Osteoblast (primary cell): ENCODE results near the gene RALGPS1. TPM values are rescaled to one million over a fixed set of nuclear protein-coding genes. Genes with fewer than 3 reads are reported as not detected.

ENCODE experiments used
- DNase-seq: peaks from one replicate; pipeline ENCODE4 v3.0.0; 2011; ENCODE audit warnings: low spot score, mixed read lengths; ENCODE audit not compliant: insufficient read length; ENCODE audit errors: missing footprints
- H2AFZ ChIP-seq: 2 replicates; pipeline ENCODE4 v1.6.0; 2011; ENCODE audit warnings: mild to moderate bottlenecking, low read length
- H3K27ac ChIP-seq: 2 replicates; pipeline ENCODE4 v1.5.1; 2011; ENCODE audit warnings: mild to moderate bottlenecking, low read depth, low read length, moderate library complexity
- H3K27me3 ChIP-seq: 2 replicates; pipeline ENCODE4 v1.6.0; 2012; ENCODE audit warnings: mild to moderate bottlenecking, control low read depth, inconsistent platforms, low read length, moderate library complexity; ENCODE audit not compliant: insufficient read depth
- H3K36me3 ChIP-seq: 2 replicates; pipeline ENCODE4 v1.5.1; 2011; ENCODE audit warnings: mild to moderate bottlenecking, low read length, control low read depth, moderate library complexity; ENCODE audit not compliant: insufficient read depth
- H3K4me1 ChIP-seq: 2 replicates; pipeline ENCODE4 v1.5.1; 2011; ENCODE audit warnings: mild to moderate bottlenecking, low read length, control low read depth, moderate library complexity; ENCODE audit not compliant: insufficient read depth
- H3K4me2 ChIP-seq: 2 replicates; pipeline ENCODE4 v1.6.0; 2011; ENCODE audit warnings: mild to moderate bottlenecking, low read length; ENCODE audit not compliant: insufficient read depth
- H3K4me3 ChIP-seq: fragments of 200-600 bp; sonication (generic); 3 replicates; pipeline ENCODE4 v1.5.1; 2012; ENCODE audit warnings: mild to moderate bottlenecking, low read length, inconsistent platforms; ENCODE audit not compliant: insufficient read depth
- H3K79me2 ChIP-seq: 2 replicates; pipeline ENCODE4 v1.6.0; 2012; ENCODE audit warnings: mild to moderate bottlenecking, low read length, control low read depth, inconsistent platforms; ENCODE audit not compliant: insufficient read depth
- H3K9me3 ChIP-seq: 2 replicates; pipeline ENCODE4 v1.5.1; 2011; ENCODE audit warnings: low read depth, low read length, control low read depth
- H4K20me1 ChIP-seq: 2 replicates; pipeline ENCODE4 v1.6.0; 2012; ENCODE audit warnings: mild to moderate bottlenecking, low read length, control low read depth; ENCODE audit not compliant: insufficient read depth
- total RNA-seq: library from RNA; depleted of rRNA; stranded (reverse); fragments of >200 nt; gene quantifications from 2 replicates; pipeline ENCODE4 v1.2.3, GENCODE V29; 2012
- TF ChIP-seq, protein P1 (sequence below): IDR thresholded peaks from 2 replicates; pipeline ENCODE4 v1.5.1; 2011; ENCODE audit warnings: mild to moderate bottlenecking, low read depth, low read length, moderate library complexity; ENCODE audit errors: extremely low read depth

RALGPS1 gene
- total RNA-seq, 1 donor, result 5.1 TPM

DNA sequence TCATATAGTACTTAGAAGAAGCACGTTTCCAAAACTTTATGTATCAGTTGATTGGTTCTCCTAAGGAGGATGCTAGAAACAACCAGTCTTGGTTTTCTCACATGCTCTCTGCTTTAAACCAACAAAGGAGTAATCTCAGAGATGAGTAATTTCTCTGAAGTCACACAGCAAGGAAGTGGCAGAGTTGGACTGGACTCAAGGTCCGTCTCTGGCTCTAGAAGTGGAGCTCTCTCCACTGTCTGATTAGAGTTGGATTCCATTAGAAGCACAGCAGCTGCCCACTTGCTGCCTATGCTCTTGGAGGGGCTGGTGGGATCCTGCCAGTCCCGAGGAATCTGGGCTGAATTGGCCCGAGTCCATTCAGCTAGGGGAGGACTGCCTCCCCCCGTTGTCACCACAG, 21.0 kb downstream of the RALGPS1 start:
- TF ChIP-seq, protein P1, sequence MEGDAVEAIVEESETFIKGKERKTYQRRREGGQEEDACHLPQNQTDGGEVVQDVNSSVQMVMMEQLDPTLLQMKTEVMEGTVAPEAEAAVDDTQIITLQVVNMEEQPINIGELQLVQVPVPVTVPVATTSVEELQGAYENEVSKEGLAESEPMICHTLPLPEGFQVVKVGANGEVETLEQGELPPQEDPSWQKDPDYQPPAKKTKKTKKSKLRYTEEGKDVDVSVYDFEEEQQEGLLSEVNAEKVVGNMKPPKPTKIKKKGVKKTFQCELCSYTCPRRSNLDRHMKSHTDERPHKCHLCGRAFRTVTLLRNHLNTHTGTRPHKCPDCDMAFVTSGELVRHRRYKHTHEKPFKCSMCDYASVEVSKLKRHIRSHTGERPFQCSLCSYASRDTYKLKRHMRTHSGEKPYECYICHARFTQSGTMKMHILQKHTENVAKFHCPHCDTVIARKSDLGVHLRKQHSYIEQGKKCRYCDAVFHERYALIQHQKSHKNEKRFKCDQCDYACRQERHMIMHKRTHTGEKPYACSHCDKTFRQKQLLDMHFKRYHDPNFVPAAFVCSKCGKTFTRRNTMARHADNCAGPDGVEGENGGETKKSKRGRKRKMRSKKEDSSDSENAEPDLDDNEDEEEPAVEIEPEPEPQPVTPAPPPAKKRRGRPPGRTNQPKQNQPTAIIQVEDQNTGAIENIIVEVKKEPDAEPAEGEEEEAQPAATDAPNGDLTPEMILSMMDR, result no peak
- no peak overlapping the region for H2AFZ ChIP-seq
- H3K79me2 ChIP-seq, result no peaks in the 10 kb centered on the region
- H3K4me2 ChIP-seq, result no peak overlapping the region
- H3K4me3 ChIP-seq, result no peak overlapping the region
- peak; percentile 60 for DNase-seq
- no peak overlapping the region for H3K27ac ChIP-seq
- H3K4me1 ChIP-seq, result peaks cover 3% of the 10 kb centered on the region
- H3K9me3 ChIP-seq, result no peaks in the 10 kb centered on the region
- peaks cover 3% of the 10 kb centered on the region for H3K27me3 ChIP-seq
- no peaks in the 10 kb centered on the region for H3K36me3 ChIP-seq
- H4K20me1 ChIP-seq, result no peaks in the 10 kb centered on the region

DNA sequence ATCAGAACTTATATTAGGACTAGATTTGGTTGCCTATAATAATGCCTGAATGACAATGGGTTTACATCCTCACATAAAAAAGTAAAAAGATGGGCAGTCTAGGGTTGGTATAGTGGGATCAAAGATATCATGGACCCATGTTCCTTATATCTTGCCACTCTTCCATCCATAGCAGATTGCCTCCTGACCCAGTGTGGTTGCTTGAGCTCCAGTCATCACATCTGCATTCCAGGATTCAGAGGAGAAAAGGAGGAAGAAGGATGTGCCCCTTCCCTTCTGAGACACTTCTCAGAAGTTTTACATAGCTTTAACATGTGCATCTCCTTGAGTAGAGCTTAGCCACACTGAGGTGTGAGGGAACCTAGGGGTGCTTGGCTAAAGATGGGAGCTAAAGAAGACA, 22.9 kb downstream of the RALGPS1 start:
- H2AFZ ChIP-seq, result no peak overlapping the region
- H4K20me1 ChIP-seq, result no peaks in the 10 kb centered on the region
- H3K36me3 ChIP-seq, result no peaks in the 10 kb centered on the region
- H3K4me3 ChIP-seq, result no peak overlapping the region
- peaks cover 3% of the 10 kb centered on the region for H3K4me1 ChIP-seq
- H3K27ac ChIP-seq, result no peak overlapping the region
- H3K9me3 ChIP-seq, result no peaks in the 10 kb centered on the region
- peaks cover 3% of the 10 kb centered on the region for H3K27me3 ChIP-seq
- TF ChIP-seq, protein P1, result no peak
- no peak overlapping the region for H3K4me2 ChIP-seq
- DNase-seq, result no peak
- H3K79me2 ChIP-seq, result no peaks in the 10 kb centered on the region

DNA sequence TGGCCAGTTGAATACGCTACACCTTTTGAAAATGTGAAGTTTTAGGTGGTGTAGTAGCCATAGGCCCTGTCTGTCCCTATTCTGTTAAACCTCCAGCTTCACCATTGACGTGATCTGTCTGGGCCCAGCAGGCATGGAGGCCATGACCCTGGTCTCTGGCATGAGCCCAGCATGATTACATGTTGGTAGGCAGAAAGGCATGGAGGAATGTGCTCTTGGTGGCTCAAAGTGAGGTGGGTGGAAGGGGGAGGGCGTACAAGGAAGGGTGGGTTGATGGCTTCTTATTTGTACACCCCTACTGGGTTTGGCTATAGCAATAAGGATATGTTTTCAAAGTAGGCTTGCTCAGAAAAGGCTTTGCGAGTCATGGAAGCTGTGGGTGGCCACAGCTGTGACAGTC, 23.7 kb downstream of the RALGPS1 start:
- no peak overlapping the region for H2AFZ ChIP-seq
- H3K4me3 ChIP-seq, result no peak overlapping the region
- H3K4me1 ChIP-seq, result peaks cover 3% of the 10 kb centered on the region
- TF ChIP-seq, protein P1, result no peak
- H3K79me2 ChIP-seq, result no peaks in the 10 kb centered on the region
- H3K27ac ChIP-seq, result no peak overlapping the region
- H4K20me1 ChIP-seq, result no peaks in the 10 kb centered on the region
- no peaks in the 10 kb centered on the region for H3K9me3 ChIP-seq
- H3K4me2 ChIP-seq, result no peak overlapping the region
- H3K36me3 ChIP-seq, result no peaks in the 10 kb centered on the region
- no peak for DNase-seq
- H3K27me3 ChIP-seq, result peaks cover 3% of the 10 kb centered on the region

DNA sequence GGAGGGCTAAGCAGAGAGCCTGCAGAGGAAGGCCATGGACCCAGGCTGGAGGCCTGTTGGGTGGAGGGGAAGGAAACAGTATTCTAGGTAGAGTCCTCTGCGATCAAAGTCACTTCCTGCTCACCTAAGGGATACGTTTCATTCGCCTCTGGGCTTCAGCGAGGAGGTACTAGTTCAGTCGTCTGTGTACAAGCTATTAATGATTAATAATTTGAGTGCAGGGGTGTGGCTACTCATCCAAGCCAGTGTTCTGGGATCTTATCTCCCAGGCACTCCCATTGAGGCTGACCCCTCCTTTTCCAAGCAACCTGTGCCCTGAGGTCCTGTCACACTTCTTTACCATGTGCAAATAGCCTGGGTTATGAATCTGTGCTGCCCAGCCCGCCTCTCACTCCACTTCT, 25.2 kb downstream of the RALGPS1 start:
- Histone ChIP-seq H3K27ac (no peak overlapping the region), H3K4me2 (no peak overlapping the region), H2AFZ (no peak overlapping the region), H3K4me3 (no peak overlapping the region), H4K20me1 (no peaks in the 10 kb centered on the region), H3K79me2 (no peaks in the 10 kb centered on the region), H3K9me3 (no peaks in the 10 kb centered on the region), H3K4me1 (peaks cover 3% of the 10 kb centered on the region), H3K27me3 (peaks cover 3% of the 10 kb centered on the region), H3K36me3 (no peaks in the 10 kb centered on the region)
- no peak for DNase-seq
- TF ChIP-seq, protein P1, result no peak
